IMR-90 (cell line): ENCODE data around the gene FOXF1. TPM values are rescaled to one million over a fixed set of nuclear protein-coding genes. Genes with fewer than 3 reads are reported as not detected.

ENCODE experiments used
- ATAC-seq: fragments of 200-7000 bp; cut with Tn5 transposase; 2 replicates; pipeline ENCODE4 v1.9.1; 2020; ENCODE audit warnings: low read depth, mild to moderate bottlenecking, moderate library complexity
- BruUV-seq: library from RNA; stranded (reverse); fragments of 400-500 nt; replicated peaks from 2 replicates; lab custom pipeline; 2021; lab: Mats Ljungman, UMichigan
- CTCF ChIA-PET: fragments of 300-600 bp; formaldehyde crosslinking; extraction: SDS; loops from one replicate; lab custom pipeline; 2021; ENCODE audit warnings: antibody characterized with exemption; lab: Yijun Ruan, JAX
- POLR2A ChIA-PET: fragments of 300-600 bp; sonication (Branson Sonifier 250); formaldehyde crosslinking; loops from one replicate; lab custom pipeline; 2022; ENCODE audit warnings: antibody characterized with exemption; ENCODE audit not compliant: unreplicated experiment; lab: Charles Lee
- DNase-seq: peaks from one replicate; pipeline ENCODE4 v3.0.0; 2013
- H2AFZ ChIP-seq: replicated peaks from 2 replicates; pipeline ENCODE3; 2013; ENCODE audit warnings: low read length, mild to moderate bottlenecking; ENCODE audit not compliant: poor library complexity
- H2AK5ac ChIP-seq: 2 replicates; pipeline ENCODE4 v1.6.1; 2013; ENCODE audit warnings: low read depth, low read length, inconsistent platforms
- H2AK9ac ChIP-seq: replicated peaks from 2 replicates; pipeline ENCODE3; 2013; ENCODE audit warnings: mild to moderate bottlenecking, low read depth, low read length, moderate library complexity; ENCODE audit not compliant: poor library complexity
- H2BK120ac ChIP-seq: 2 replicates; pipeline ENCODE4 v1.6.1; 2013; ENCODE audit warnings: low read depth, low read length, inconsistent platforms
- H2BK15ac ChIP-seq: 3 replicates; pipeline ENCODE4 v1.6.1; 2013; ENCODE audit warnings: low read depth, low read length, inconsistent platforms
- H2BK20ac ChIP-seq: 2 replicates; pipeline ENCODE4 v1.6.1; 2013; ENCODE audit warnings: low read depth, mild to moderate bottlenecking, inconsistent platforms, low read length, moderate library complexity
- H2BK5ac ChIP-seq: 2 replicates; pipeline ENCODE4 v1.6.1; 2013; ENCODE audit warnings: mild to moderate bottlenecking, low read depth, low read length, inconsistent platforms; ENCODE audit not compliant: poor library complexity, severe bottlenecking
- H3K14ac ChIP-seq: replicated peaks from 2 replicates; pipeline ENCODE4 v1.6.1; 2013; ENCODE audit warnings: low read depth, low read length, inconsistent platforms
- H3K18ac ChIP-seq: 2 replicates; pipeline ENCODE4 v1.6.1; 2013; ENCODE audit warnings: low read depth, low read length, control low read depth
- H3K23ac ChIP-seq: 2 replicates; pipeline ENCODE4 v1.6.1; 2013; ENCODE audit warnings: low read depth, low read length, inconsistent platforms
- H3K27ac ChIP-seq: 2 replicates; pipeline ENCODE4 v1.5.1; 2013; ENCODE audit warnings: mild to moderate bottlenecking, control low read depth, low read length; ENCODE audit not compliant: insufficient read depth
- H3K27me3 ChIP-seq: 2 replicates; pipeline ENCODE4 v1.6.1; 2013; ENCODE audit warnings: low read length; ENCODE audit not compliant: control insufficient read depth, insufficient read depth
- H3K36me3 ChIP-seq: 2 replicates; pipeline ENCODE4 v1.6.1; 2013; ENCODE audit warnings: low read length, mixed read lengths; ENCODE audit not compliant: control insufficient read depth, insufficient read depth
- H3K4ac ChIP-seq: 2 replicates; pipeline ENCODE4 v1.6.1; 2013; ENCODE audit warnings: low read depth, low read length, inconsistent platforms
- H3K4me1 ChIP-seq: 2 replicates; pipeline ENCODE4 v1.6.1; 2013; ENCODE audit warnings: low read length, mixed read lengths; ENCODE audit not compliant: control insufficient read depth, insufficient read depth
- H3K4me2 ChIP-seq: 2 replicates; pipeline ENCODE4 v1.6.1; 2013; ENCODE audit warnings: low read depth, mild to moderate bottlenecking, control low read depth, low read length, moderate library complexity
- H3K4me3 ChIP-seq: 2 replicates; pipeline ENCODE4 v1.5.1; 2013; ENCODE audit warnings: low read depth, mild to moderate bottlenecking, control low read depth, low read length, moderate library complexity; ENCODE audit not compliant: insufficient read depth
- H3K56ac ChIP-seq: 2 replicates; pipeline ENCODE4 v1.6.1; 2013; ENCODE audit warnings: low read length, inconsistent platforms; ENCODE audit not compliant: insufficient read depth; ENCODE audit errors: extremely low read depth
- H3K79me1 ChIP-seq, 2 experiments: 2 replicates each; pipeline ENCODE4 v1.6.1; 2013; ENCODE audit warnings: low read length in 2 of 2, inconsistent platforms in 1 of 2, low read depth in 1 of 2
- H3K9ac ChIP-seq: 2 replicates; pipeline ENCODE4 v1.6.1; 2013; ENCODE audit warnings: low read depth, low read length, control low read depth
- H3K9me1 ChIP-seq: 2 replicates; pipeline ENCODE4 v1.6.1; 2013; ENCODE audit warnings: low read length, inconsistent platforms; ENCODE audit not compliant: insufficient read depth
- H3K9me3 ChIP-seq: 2 replicates; pipeline ENCODE4 v1.6.1; 2013; ENCODE audit warnings: low read length; ENCODE audit not compliant: control insufficient read depth, insufficient read depth
- H4K20me1 ChIP-seq: 2 replicates; pipeline ENCODE4 v1.6.1; 2013; ENCODE audit warnings: low read length, inconsistent platforms; ENCODE audit not compliant: insufficient read depth
- H4K5ac ChIP-seq: 2 replicates; pipeline ENCODE4 v1.6.1; 2013; ENCODE audit warnings: mild to moderate bottlenecking, low read depth, low read length, control low read depth
- H4K8ac ChIP-seq, 2 experiments: 2 replicates each; pipeline ENCODE4 v1.6.1; 2013; ENCODE audit warnings: low read depth in 2 of 2, low read length in 2 of 2, control low read depth in 1 of 2, inconsistent platforms in 1 of 2
- H4K91ac ChIP-seq: 2 replicates; pipeline ENCODE4 v1.6.1; 2013; ENCODE audit warnings: low read depth, low read length, inconsistent platforms; ENCODE audit not compliant: insufficient read depth
- BHLHE40 ChIP-seq: fragments of 150-350 bp; IDR thresholded peaks from 2 replicates; pipeline ENCODE4 v1.6.1; 2016; ENCODE audit warnings: mild to moderate bottlenecking, low read depth, low read length
- CEBPB ChIP-seq: IDR thresholded peaks from 2 replicates; pipeline ENCODE4 v1.6.1; 2012; ENCODE audit warnings: low read depth, low read length, improper control_type of control experiment
- CHD1 ChIP-seq: IDR thresholded peaks from 2 replicates; pipeline ENCODE4 v1.6.1; 2012; ENCODE audit warnings: low read depth, low read length, improper control_type of control experiment
- CTCF ChIP-seq: conservative IDR thresholded peaks from 2 replicates; pipeline ENCODE4 v1.5.1; 2012; ENCODE audit warnings: mild to moderate bottlenecking, low read depth, low read length, improper control_type of control experiment
- ELK1 ChIP-seq: fragments of 150-350 bp; IDR thresholded peaks from 2 replicates; pipeline ENCODE4 v1.6.1; 2016; ENCODE audit warnings: low read depth, mild to moderate bottlenecking, low read length, moderate library complexity, borderline replicate concordance
- FOS ChIP-seq: fragments of 150-350 bp; IDR thresholded peaks from 2 replicates; pipeline ENCODE4 v1.6.1; 2016; ENCODE audit warnings: low read depth, low read length
- MAFK ChIP-seq: IDR thresholded peaks from 2 replicates; pipeline ENCODE4 v1.6.1; 2012; ENCODE audit warnings: low read depth, low read length, improper control_type of control experiment
- MAZ ChIP-seq: IDR thresholded peaks from 2 replicates; pipeline ENCODE4 v1.6.1; 2012; ENCODE audit warnings: low read depth, mild to moderate bottlenecking, low read length, improper control_type of control experiment, moderate library complexity, borderline replicate concordance
- MXI1 ChIP-seq: IDR thresholded peaks from 2 replicates; pipeline ENCODE4 v1.6.1; 2012; ENCODE audit warnings: low read depth, mild to moderate bottlenecking, low read length, moderate library complexity, borderline replicate concordance
- NFE2L2 ChIP-seq: fragments of 150-350 bp; IDR thresholded peaks from 2 replicates; pipeline ENCODE4 v1.6.1; 2016; ENCODE audit warnings: low read depth, mild to moderate bottlenecking, low read length
- POLR2A ChIP-seq: IDR thresholded peaks from 2 replicates; pipeline ENCODE4 v1.6.1; 2012; ENCODE audit warnings: mild to moderate bottlenecking, low read depth, low read length
- RAD21 ChIP-seq: IDR thresholded peaks from 2 replicates; pipeline ENCODE4 v1.6.1; 2012; ENCODE audit warnings: low read length, improper control_type of control experiment
- RCOR1 ChIP-seq: IDR thresholded peaks from 2 replicates; pipeline ENCODE4 v1.6.1; 2012; ENCODE audit warnings: mild to moderate bottlenecking, low read length, improper control_type of control experiment; ENCODE audit not compliant: insufficient replicate concordance
- RFX5 ChIP-seq: IDR thresholded peaks from 2 replicates; pipeline ENCODE4 v1.8.0; 2012; ENCODE audit warnings: low read depth, mild to moderate bottlenecking, low read length, moderate library complexity
- SMC3 ChIP-seq: fragments of 150-350 bp; IDR thresholded peaks from 2 replicates; pipeline ENCODE4 v1.6.1; 2016; ENCODE audit warnings: low read depth, mild to moderate bottlenecking, antibody characterized with exemption, low read length, moderate library complexity
- USF2 ChIP-seq: fragments of 150-350 bp; IDR thresholded peaks from 2 replicates; pipeline ENCODE4 v1.6.1; 2017; ENCODE audit warnings: mild to moderate bottlenecking, antibody characterized with exemption, low read length, low read depth
- WGBS, 2 experiments: methylation state at CpG; one replicate each; pipeline versions ENCODE4 v1.1.5 to v1.1.7; 2013; ENCODE audit warnings: missing lambda C conversion rate in 2 of 2; ENCODE audit not compliant: insufficient read length in 1 of 2; ENCODE audit errors: extremely low coverage in 2 of 2; 5-methylcytosine and 5-hydroxymethylcytosine counted together
- dilution Hi-C: fragments of 300-500 bp; cut with HindIII; formaldehyde crosslinking; loops from one replicate; pipeline ENCODE4 v1.14.3; 2018; ENCODE audit warnings: low sequenced_read_pairs; ENCODE audit not compliant: unreplicated experiment
- in situ Hi-C: fragments of 300-500 bp; cut with MboI; formaldehyde crosslinking; loops from 3 replicates; pipeline ENCODE4 v1.14.3; 2019; ENCODE audit warnings: low sequenced_read_pairs, inconsistent platforms, mixed read lengths
- intact Hi-C: fragments of 100-400 bp; cut with micrococcal nuclease; formaldehyde crosslinking; loops from 2 replicates; pipeline ENCODE4 v1.10.0; 2022
- polyA plus RNA-seq, 3 experiments: library from polyadenylated mRNA; depleted of rRNA; stranded (reverse); fragments of >200 nt; gene quantifications; 2 replicates each; pipeline ENCODE4 v1.2.3, GENCODE V29; 2012; ENCODE audit warnings: low replicate concordance in 1 of 3
- total RNA-seq: library from RNA; depleted of rRNA; stranded (reverse); fragments of >200 nt; gene quantifications from 2 replicates; pipeline ENCODE4 v1.2.3, GENCODE V29; 2012

FOXF1 gene
- total and polyA plus RNA-seq, 2 of the 4 experiments (the other 2 are of a cell fraction), result 2.7 to 33.0 TPM

DNA sequence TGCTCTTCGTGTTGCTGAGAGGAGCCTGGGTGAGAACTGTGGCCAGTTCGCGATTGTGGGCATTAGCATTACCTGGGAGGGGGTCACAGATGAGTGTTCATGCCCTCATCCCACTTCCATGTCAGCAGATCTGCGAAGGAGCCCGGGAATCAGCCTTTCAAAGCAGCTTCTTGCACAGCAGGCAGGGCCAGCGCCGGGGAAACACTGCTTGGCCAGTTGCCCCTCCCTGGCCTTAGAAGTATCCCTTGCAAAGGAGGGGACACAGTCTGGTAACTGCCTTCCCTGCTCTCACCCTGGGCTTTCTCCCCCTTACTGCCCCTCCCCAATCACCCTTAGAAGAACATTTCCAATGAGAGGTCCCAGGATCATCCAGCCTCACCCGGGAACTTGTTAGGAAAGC is 42.8 kb upstream of the FOXF1 start:
- DNase-seq, result no peak
- Histone ChIP-seq H3K18ac (no peak overlapping the region; the same call in 1 of the 2 replicates), H3K23ac (no peak overlapping the region), H4K5ac (no peak overlapping the region), H4K20me1 (no peaks in the 10 kb centered on the region; the same call in 1 of the 2 replicates), H2AK5ac (0 out of 2 replicates have a peak overlapping the region, but pooled peaks have one; percentile 45), H2BK120ac (peak overlapping the region; percentile 37; the same call in 1 of the 2 replicates), H3K36me3 (peaks cover 9% of the 10 kb centered on the region; the same call in 1 of the 2 replicates), H3K9me3 (peaks cover 3% of the 10 kb centered on the region; the same call in 1 of the 2 replicates), H3K27me3 (no peaks in the 10 kb centered on the region), H3K27ac (peak overlapping the region; percentile 35; the same call in 1 of the 2 replicates), H3K4me1 (peaks cover 14% of the 10 kb centered on the region), H3K9me1 (peaks cover 14% of the 10 kb centered on the region), H3K79me1 (peaks cover 0 to 50% of the 10 kb centered on the region in 2 experiments; a peak in 2 of 4 replicates), H3K9ac (no peak overlapping the region), H3K56ac (no peak overlapping the region), H2BK15ac (no peak overlapping the region), H2BK20ac (no peak overlapping the region; the same call in 1 of the 2 replicates), H4K91ac (peak overlapping the region; percentile 28; the same call in 1 of the 2 replicates), H3K4me2 (no peak overlapping the region), H2BK5ac (no peak overlapping the region), H4K8ac (no peak overlapping the region; a peak in 1 of 4 replicates), H3K4ac (peak overlapping the region; percentile 50), H2AFZ (no peak overlapping the region), H2AK9ac (no peak overlapping the region), H3K14ac (no peak overlapping the region; the same call in 1 of the 2 replicates), H3K4me3 (no peak overlapping the region)
- no peak for ATAC-seq
- in situ Hi-C loops (no loop called here), intact Hi-C loops (no loop called here), dilution Hi-C loops (no loop called here)
- POLR2A ChIA-PET, result no interaction called here
- WGBS, 2 experiments, result no CpG with 5 or more reads among the region's 8 CpGs
- no TSS peak for BruUV-seq
- CTCF ChIA-PET, result interaction anchor here (0.5 kb wide), 1 partner anchor 395 kb away, joined by 7 read pairs; no protein-coding TSS in a partner anchor
- TF ChIP-seq RCOR1, result no peak
- no peak for TF ChIP-seq FOS
- no peak for TF ChIP-seq SMC3
- no peak for TF ChIP-seq RFX5
- no peak for TF ChIP-seq MXI1
- no peak for TF ChIP-seq RAD21
- TF ChIP-seq MAFK, result no peak
- TF ChIP-seq ELK1, result no peak
- no peak for TF ChIP-seq CTCF
- no peak for TF ChIP-seq CEBPB
- TF ChIP-seq POLR2A, result no peak
- TF ChIP-seq BHLHE40, result no peak
- no peak for TF ChIP-seq MAZ
- TF ChIP-seq NFE2L2, result no peak
- TF ChIP-seq USF2, result no peak
- TF ChIP-seq CHD1, result no peak
